Measurements from ENCODE around the gene HCK.

Gene HCK

GRCh38 chr20:32150291-32150848 lies 98.3 kb downstream of the HCK start:
- TF ChIP-seq POLR2A (IDR thresholded peaks at IDR 0.05; ENCODE audit: low read depth, low read length): no peak
- no peak for DNase-seq (ENCODE audit: insufficient read length, low spot score)
- no peak for FAIRE-seq
